Measurements from ENCODE around the gene TMEM176B. TPM values are rescaled to one million over a fixed set of nuclear protein-coding genes. Genes with fewer than 3 reads are reported as not detected.
"Not testable (repeated sequence)": the region's sequence is repeated elsewhere in the genome, so short reads cannot be mapped to it uniquely, and the experiment has no call there.

TMEM176B gene
- polyA plus RNA-seq, 5 donors: 6.5 to 17.0 (median 13.4) TPM

GRCh38 chr7:150824379-150825177 is 24.4 kb upstream of the TMEM176B start:
- no peak for DNase-seq

GRCh38 chr7:150823484-150824126 is 23.4 kb upstream of the TMEM176B start:
- no peak for DNase-seq

GRCh38 chr7:150823043-150823442 is 22.9 kb upstream of the TMEM176B start:
- DNase-seq: no peak

- no peak for DNase-seq
These were observed 20.5 kb upstream of the TMEM176B start for GRCh38 chr7:150820578-150821198.

GRCh38 chr7:150820148-150820547 is 20.0 kb upstream of the TMEM176B start:
- no peak for DNase-seq

- no peak for DNase-seq
These were observed 18.8 kb upstream of the TMEM176B start for GRCh38 chr7:150818971-150819370.

GRCh38 chr7:150814328-150815001 is 14.3 kb upstream of the TMEM176B start:
- no peak for DNase-seq

GRCh38 chr7:150807616-150808438 is 7.7 kb upstream of the TMEM176B start:
- DNase-seq: not testable (repeated sequence)

- DNase-seq: no peak
These were observed 6.7 kb upstream of the TMEM176B start for GRCh38 chr7:150806863-150807262.

GRCh38 chr7:150806454-150806853 is 6.3 kb upstream of the TMEM176B start:
- DNase-seq: no peak

GRCh38 chr7:150805864-150806263 is 5.7 kb upstream of the TMEM176B start:
- DNase-seq: no peak

- no peak for DNase-seq
These were observed 4.6 kb upstream of the TMEM176B start for GRCh38 chr7:150804802-150805201.

- DNase-seq: no peak
These were observed 3.1 kb upstream of the TMEM176B start for GRCh38 chr7:150803161-150803860.

- no peak for DNase-seq
These were observed 2.0 kb upstream of the TMEM176B start for GRCh38 chr7:150801946-150802771.

GRCh38 chr7:150801242-150801945 is 1.2 kb upstream of the TMEM176B start:
- no peak for DNase-seq

GRCh38 chr7:150800581-150801241 is 547 bp upstream of the TMEM176B start, which contains the start of gene TMEM176A:
TSS of gene TMEM176A (plus strand) at chr7:150800769. CDS start at chr7:150801551, 782 bp downstream.
- no peak for DNase-seq

GRCh38 chr7:150799156-150799555 is 1.0 kb downstream of the TMEM176B start:
- no peak for DNase-seq

GRCh38 chr7:150797661-150798060 is 2.5 kb downstream of the TMEM176B start:
- no peak for DNase-seq
